Measurements from ENCODE around the gene OTOP1. TPM values are rescaled to one million over a fixed set of nuclear protein-coding genes. Genes with fewer than 3 reads are reported as not detected.
"Not testable (repeated sequence)": the region's sequence is repeated elsewhere in the genome, so short reads cannot be mapped to it uniquely, and the experiment has no call there.

OTOP1 gene
- total RNA-seq, 3 donors from 2014 or later (not counting 1 experiment from before 2014, with no cell fraction given): not detected

GRCh38 chr4:4248029-4248884, 21.5 kb upstream of the OTOP1 start, which contains the start of gene TMEM128:
TMEM128 (minus strand) TSS chr4:4248223; CDS start chr4:4248202, 21 bp downstream.
- peaks cover 12% of the 10 kb centered on the region for H3K4me1 ChIP-seq (ENCODE audit: control insufficient read depth, insufficient read depth, low read length)
- DNase-seq (peak; percentile 93 to 97), ATAC-seq (peak; percentile 94 to 97 (median 97))
- 1% methylated on average over 62 of the region's 62 CpGs for WGBS (ENCODE audit: insufficient coverage)
- H3K36me3 ChIP-seq (ENCODE audit: control insufficient read depth, insufficient read depth, low read length): peaks cover 18% of the 10 kb centered on the region
- intact Hi-C loops (cut with micrococcal nuclease): loop anchor here (1.0 kb wide), 1 partner anchor 42 kb away; the partner anchor contains the start of genes LYAR and ZBTB49
- no peaks in the 10 kb centered on the region for H3K27me3 Mint-ChIP-seq (ENCODE audit: low read depth in 2 of 2)
- H3K4me3 ChIP-seq (ENCODE audit: low read length): peak within 1 kb of the TSS; percentile 68
- peak within 1 kb of the TSS; percentile 84 for H3K27ac ChIP-seq (ENCODE audit: low read length)
- H3K9me3 Mint-ChIP-seq: no peaks in the 10 kb centered on the region
- no peaks in the 10 kb centered on the region for H3K9me3 ChIP-seq (ENCODE audit: control insufficient read depth, insufficient read depth, low read length)
- no peaks in the 10 kb centered on the region for H3K27me3 ChIP-seq (ENCODE audit: control insufficient read depth, insufficient read depth, low read length)
- peaks cover 8% of the 10 kb centered on the region for H3K36me3 Mint-ChIP-seq
- peaks cover 21 to 36% of the 10 kb centered on the region in 2 donors for H3K4me1 Mint-ChIP-seq
- H3K4me3 Mint-ChIP-seq: peak within 1 kb of the TSS; percentile 97
- TF ChIP-seq CTCF (IDR thresholded peaks at IDR 0.05): peak; percentile 16
- H3K27ac Mint-ChIP-seq: peak within 1 kb of the TSS; percentile 99

- H3K27me3 ChIP-seq (ENCODE audit: control insufficient read depth, insufficient read depth, low read length): no peaks in the 10 kb centered on the region
- Mint-ChIP-seq H3K27me3 (ENCODE audit: low read depth in 2 of 2) (no peaks in the 10 kb centered on the region), H3K9me3 (no peaks in the 10 kb centered on the region), H3K4me1 (peaks cover 21 to 36% of the 10 kb centered on the region in 2 donors), H3K27ac (peak overlapping the region; percentile 99), H3K4me3 (peak overlapping the region; percentile 97), H3K36me3 (peaks cover 8% of the 10 kb centered on the region)
- H3K36me3 ChIP-seq (ENCODE audit: control insufficient read depth, insufficient read depth, low read length): peaks cover 20% of the 10 kb centered on the region
- no peaks in the 10 kb centered on the region for H3K9me3 ChIP-seq (ENCODE audit: control insufficient read depth, insufficient read depth, low read length)
- H3K4me3 ChIP-seq (ENCODE audit: low read length): peak overlapping the region; percentile 68
- peak overlapping the region; percentile 84 for H3K27ac ChIP-seq (ENCODE audit: low read length)
- WGBS (ENCODE audit: insufficient coverage): 3% methylated on average over 12 of the region's 12 CpGs
- intact Hi-C loops (cut with micrococcal nuclease): loop anchor here (1.0 kb wide), 1 partner anchor 43 kb away; the partner anchor contains the start of genes LYAR and ZBTB49
- DNase-seq: no peak
- H3K4me1 ChIP-seq (ENCODE audit: control insufficient read depth, insufficient read depth, low read length): peaks cover 12% of the 10 kb centered on the region
- TF ChIP-seq CTCF (IDR thresholded peaks at IDR 0.05): no peak
- ATAC-seq: peak; percentile 14 to 18 (median 16)
Observed at GRCh38 chr4:4247696-4248028, 20.9 kb upstream of the OTOP1 start.

- no peak for TF ChIP-seq CTCF (IDR thresholded peaks at IDR 0.05)
- peaks cover 9% of the 10 kb centered on the region for H3K36me3 Mint-ChIP-seq
- intact Hi-C loops (cut with micrococcal nuclease): no loop called here
Observed at GRCh38 chr4:4245172-4245571, 18.4 kb upstream of the OTOP1 start.

GRCh38 chr4:4239551-4239950, 12.8 kb upstream of the OTOP1 start:
- H3K9me3 ChIP-seq (ENCODE audit: control insufficient read depth, insufficient read depth, low read length); H3K4me3 ChIP-seq (ENCODE audit: low read length); intact Hi-C loops (cut with micrococcal nuclease); ATAC-seq; H3K4me1 ChIP-seq (ENCODE audit: control insufficient read depth, insufficient read depth, low read length); H3K27me3 Mint-ChIP-seq (ENCODE audit: low read depth in 2 of 2); H3K4me3 Mint-ChIP-seq; DNase-seq; H3K27me3 ChIP-seq (ENCODE audit: control insufficient read depth, insufficient read depth, low read length); H3K9me3 Mint-ChIP-seq; H3K27ac Mint-ChIP-seq; H3K27ac ChIP-seq (ENCODE audit: low read length): not testable (repeated sequence)
- 97% methylated on average over 2 of the region's 3 CpGs for WGBS (ENCODE audit: insufficient coverage)
- Mint-ChIP-seq H3K36me3 (peaks cover 32% of the 10 kb centered on the region), H3K4me1 (peaks cover 5 to 13% of the 10 kb centered on the region in 2 donors)
- peaks cover 44% of the 10 kb centered on the region for H3K36me3 ChIP-seq (ENCODE audit: control insufficient read depth, insufficient read depth, low read length)

More at GRCh38 chr4:4245172-4245571, 18.4 kb upstream of the OTOP1 start:
- 94% methylated on average over 1 of the region's 1 CpG for WGBS (ENCODE audit: insufficient coverage)
- peaks cover 12% of the 10 kb centered on the region for H3K4me1 ChIP-seq (ENCODE audit: control insufficient read depth, insufficient read depth, low read length)
- ATAC-seq: no peak
- no peaks in the 10 kb centered on the region for H3K9me3 ChIP-seq (ENCODE audit: control insufficient read depth, insufficient read depth, low read length)
- H3K36me3 ChIP-seq (ENCODE audit: control insufficient read depth, insufficient read depth, low read length): peaks cover 31% of the 10 kb centered on the region
- H3K4me3 ChIP-seq (ENCODE audit: low read length): no peak overlapping the region
- Mint-ChIP-seq H3K4me3 (no peak overlapping the region), H3K27ac (peak overlapping the region in 1 of 2 donors; percentile 30), H3K9me3 (no peaks in the 10 kb centered on the region), H3K27me3 (ENCODE audit: low read depth in 2 of 2) (no peaks in the 10 kb centered on the region), H3K4me1 (peaks cover 25 to 36% of the 10 kb centered on the region in 2 donors)
- no peak overlapping the region for H3K27ac ChIP-seq (ENCODE audit: low read length)
- H3K27me3 ChIP-seq (ENCODE audit: control insufficient read depth, insufficient read depth, low read length): no peaks in the 10 kb centered on the region
- DNase-seq: no peak
